GM19467 (cell line): ENCODE measurements around the gene CLEC2L.

Source experiments
- ATAC-seq: cut with Tn5 transposase; IDR thresholded peaks from one replicate; pipeline ENCODE4 v1.9.1; 2021; ENCODE audit warnings: mild to moderate bottlenecking, moderate library complexity; ENCODE audit not compliant: unreplicated experiment

The CLEC2L gene

GRCh38 chr7:139523199-139523941 lies at the start of gene CLEC2L:
CLEC2L (plus strand) TSS chr7:139523685; CDS start chr7:139523928, 243 bp downstream.
- no peak for ATAC-seq

- no peak for ATAC-seq
Measured at GRCh38 chr7:139476139-139476538, 47.3 kb upstream of the CLEC2L start.

GRCh38 chr7:139476891-139477290 lies 46.6 kb upstream of the CLEC2L start:
- no peak for ATAC-seq

- no peak for ATAC-seq
Measured at GRCh38 chr7:139479620-139480019, 43.9 kb upstream of the CLEC2L start.

- no peak for ATAC-seq
Measured at GRCh38 chr7:139481364-139481763, 42.1 kb upstream of the CLEC2L start.

GRCh38 chr7:139482122-139482521 lies 41.4 kb upstream of the CLEC2L start:
- no peak for ATAC-seq

- ATAC-seq, result peak; percentile 23
Measured at GRCh38 chr7:139482662-139483466, 40.6 kb upstream of the CLEC2L start.

- no peak for ATAC-seq
Measured at GRCh38 chr7:139487366-139488080, 36.0 kb upstream of the CLEC2L start.

- ATAC-seq, result no peak
Measured at GRCh38 chr7:139488810-139489209, 34.7 kb upstream of the CLEC2L start.

- no peak for ATAC-seq
Measured at GRCh38 chr7:139490130-139490529, 33.4 kb upstream of the CLEC2L start.

GRCh38 chr7:139492293-139492692 lies 31.2 kb upstream of the CLEC2L start:
- ATAC-seq, result no peak

- peak; percentile 74 for ATAC-seq
Measured at GRCh38 chr7:139494835-139495579, 28.5 kb upstream of the CLEC2L start.

- ATAC-seq, result no peak
Measured at GRCh38 chr7:139495580-139496125, 27.8 kb upstream of the CLEC2L start.

GRCh38 chr7:139496528-139496927 lies 27.0 kb upstream of the CLEC2L start:
- no peak for ATAC-seq

GRCh38 chr7:139500770-139501138 lies 22.7 kb upstream of the CLEC2L start:
- no peak for ATAC-seq

GRCh38 chr7:139502226-139502625 lies 21.3 kb upstream of the CLEC2L start:
- ATAC-seq, result no peak

- ATAC-seq, result no peak
Measured at GRCh38 chr7:139505563-139505962, 17.9 kb upstream of the CLEC2L start.

- no peak for ATAC-seq
Measured at GRCh38 chr7:139509535-139509934, 13.9 kb upstream of the CLEC2L start.

- ATAC-seq, result no peak
Measured at GRCh38 chr7:139511315-139511714, 12.2 kb upstream of the CLEC2L start.

- ATAC-seq, result no peak
Measured at GRCh38 chr7:139515266-139515665, 8.2 kb upstream of the CLEC2L start.

GRCh38 chr7:139521439-139521838 lies 2.0 kb upstream of the CLEC2L start:
- ATAC-seq, result no peak
